HG02571 (cell line): ENCODE results near the gene CDH13.

Experiments used
- ATAC-seq: cut with Tn5 transposase; IDR thresholded peaks from one replicate; pipeline ENCODE4 v1.9.1; 2021; ENCODE audit warnings: mild to moderate bottlenecking, moderate library complexity; ENCODE audit not compliant: unreplicated experiment

CDH13 gene

DNA sequence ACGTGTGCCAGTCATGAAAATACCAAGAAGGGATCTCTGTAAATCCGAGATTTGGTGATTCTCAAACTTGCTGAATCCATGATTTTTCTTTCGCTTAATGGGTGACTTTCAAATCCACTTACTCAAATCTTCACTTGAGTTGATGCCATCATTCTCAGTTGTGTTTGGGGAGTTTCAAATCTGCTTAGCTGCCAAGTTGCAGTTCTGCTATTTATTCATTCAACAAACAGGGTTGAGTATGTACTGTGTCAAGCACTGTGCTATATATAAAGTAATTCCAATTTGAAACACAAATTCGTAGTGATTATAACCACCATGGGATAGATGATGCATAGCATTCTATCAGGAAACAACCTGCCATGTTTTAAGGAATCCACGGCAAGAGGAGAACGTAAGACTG is 394.3 kb downstream of the CDH13 start:
- no peak for ATAC-seq

DNA sequence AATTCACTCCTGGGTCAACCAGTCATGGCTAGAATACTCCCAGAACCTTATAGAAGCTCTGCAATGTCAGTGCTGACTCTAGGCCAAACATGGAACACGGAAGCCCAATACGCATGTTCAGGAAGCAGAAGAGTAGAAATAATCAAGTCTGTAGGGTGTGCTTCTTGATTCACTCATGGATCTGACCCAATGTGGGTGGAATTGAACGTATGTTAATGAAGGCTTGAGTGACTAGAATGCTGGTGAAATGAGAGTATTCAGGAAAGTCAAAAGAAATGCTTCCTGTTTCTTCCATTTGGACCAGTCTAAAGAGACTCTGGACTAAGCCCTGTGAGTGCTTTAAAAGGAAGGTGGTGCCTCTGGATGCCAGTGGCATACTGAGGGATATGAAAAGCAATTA is 395.0 kb downstream of the CDH13 start:
- ATAC-seq = no peak

DNA sequence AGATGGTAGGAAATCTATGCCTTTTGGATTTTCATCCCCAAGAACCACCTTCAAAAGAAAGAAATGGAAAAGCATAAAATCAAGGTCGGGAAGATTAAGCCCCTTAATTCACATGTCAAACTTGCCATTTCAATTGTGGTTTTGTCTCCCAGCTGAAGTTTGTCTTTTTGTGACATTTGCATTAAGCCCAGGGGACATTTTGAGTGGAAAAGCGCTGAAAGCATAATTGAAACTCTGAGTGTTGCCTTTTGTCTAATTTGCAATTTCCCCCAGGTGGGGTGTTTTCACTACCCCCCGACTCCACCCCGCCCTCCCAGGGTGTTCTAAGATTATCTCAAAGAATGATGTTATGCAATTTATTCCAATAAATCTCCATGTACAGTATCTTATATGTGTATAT is 396.2 kb downstream of the CDH13 start:
- no peak for ATAC-seq

DNA sequence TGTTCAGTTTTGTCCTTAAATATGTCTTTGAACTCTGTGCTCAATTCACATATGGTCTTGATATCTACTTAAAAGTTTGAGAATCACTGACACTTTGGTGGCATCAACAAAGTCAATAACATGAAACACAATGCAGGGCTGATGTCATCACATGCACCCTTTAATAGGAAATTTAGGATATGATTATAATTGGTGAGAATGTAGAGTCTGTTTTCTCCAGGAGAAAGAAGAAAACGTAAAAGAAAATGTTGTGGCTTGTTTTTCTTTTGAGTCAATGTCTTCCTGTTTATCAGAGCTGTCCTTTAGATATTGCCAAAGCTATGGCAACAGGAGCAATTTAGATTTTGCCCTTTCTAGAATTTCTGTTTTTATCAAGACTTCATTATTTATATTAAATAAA is 396.9 kb downstream of the CDH13 start:
- ATAC-seq = no peak

DNA sequence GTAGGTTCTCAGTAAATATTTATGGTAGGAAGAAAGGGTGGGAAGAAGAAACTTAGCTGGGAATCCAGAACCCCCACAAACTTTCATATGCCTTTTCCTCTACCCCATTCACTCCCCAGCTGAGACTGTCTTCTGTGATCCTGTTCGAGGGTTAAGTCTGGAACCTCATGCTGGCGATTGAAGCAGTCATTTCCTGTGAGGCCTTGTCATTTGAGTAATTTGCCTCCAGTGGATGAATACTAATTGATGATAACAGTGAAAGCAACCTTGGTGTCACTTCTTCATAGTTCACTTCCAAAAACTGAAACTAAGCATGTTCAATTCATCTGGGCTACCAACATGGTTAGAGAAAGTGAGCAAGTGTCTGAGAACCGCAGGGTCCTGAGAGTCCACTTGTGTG is 401.2 kb downstream of the CDH13 start:
- ATAC-seq = no peak

DNA sequence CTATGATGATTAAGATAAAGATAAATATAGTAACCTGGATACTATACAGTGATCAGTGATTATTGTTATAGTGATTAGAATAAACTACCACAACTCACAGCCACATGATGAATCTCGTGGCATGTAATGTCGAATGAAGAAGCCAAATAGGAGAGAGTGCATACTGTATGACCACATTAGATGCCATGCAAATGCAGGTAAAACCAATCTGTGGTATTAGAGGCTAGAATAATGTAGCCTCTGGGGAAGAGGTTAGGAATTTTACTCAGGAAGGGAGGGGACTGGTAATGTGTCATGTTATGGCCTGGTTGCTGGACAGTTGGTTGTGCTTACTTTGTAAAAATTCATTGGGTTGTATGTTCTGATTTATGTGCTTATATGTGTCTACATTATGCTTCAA is 402.7 kb downstream of the CDH13 start:
- ATAC-seq = no peak

DNA sequence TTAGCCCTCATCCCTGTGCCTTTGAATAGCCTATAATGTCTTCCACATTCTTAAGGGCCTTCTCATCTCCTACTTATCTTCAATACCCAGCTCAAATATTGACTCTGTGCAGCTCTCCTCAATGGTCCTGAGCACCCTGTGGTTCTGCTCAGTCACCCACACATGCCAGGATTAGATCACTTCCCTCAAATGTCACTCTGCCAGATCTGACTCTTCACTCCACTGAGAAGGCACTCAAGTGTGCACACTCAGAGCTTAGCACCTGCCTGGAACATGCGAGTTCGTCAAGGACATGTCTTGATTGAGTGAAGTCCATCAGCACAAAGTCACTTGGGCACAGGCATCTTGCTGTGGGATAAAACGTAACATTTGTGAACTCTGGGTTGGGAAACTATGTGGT is 404.8 kb downstream of the CDH13 start:
- ATAC-seq = no peak

DNA sequence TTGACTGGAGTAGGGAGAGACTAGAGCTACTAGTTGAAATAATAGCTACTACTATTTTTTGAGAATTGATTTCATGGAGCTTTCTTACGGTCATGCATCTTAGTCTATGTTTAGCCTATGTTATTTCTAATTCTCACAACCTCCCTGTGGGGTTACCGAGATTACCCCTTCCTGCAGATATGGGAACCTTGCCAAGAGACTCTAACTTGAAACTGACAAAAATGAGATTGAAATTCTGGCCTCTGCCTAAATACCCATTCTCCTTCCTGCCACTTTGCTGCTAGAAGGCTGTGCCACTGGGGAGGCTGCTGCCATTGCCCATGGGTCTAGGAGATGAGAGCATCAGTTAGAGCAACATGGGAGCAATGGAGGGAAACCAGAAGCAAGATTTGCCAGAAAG is 410.3 kb downstream of the CDH13 start:
- no peak for ATAC-seq

DNA sequence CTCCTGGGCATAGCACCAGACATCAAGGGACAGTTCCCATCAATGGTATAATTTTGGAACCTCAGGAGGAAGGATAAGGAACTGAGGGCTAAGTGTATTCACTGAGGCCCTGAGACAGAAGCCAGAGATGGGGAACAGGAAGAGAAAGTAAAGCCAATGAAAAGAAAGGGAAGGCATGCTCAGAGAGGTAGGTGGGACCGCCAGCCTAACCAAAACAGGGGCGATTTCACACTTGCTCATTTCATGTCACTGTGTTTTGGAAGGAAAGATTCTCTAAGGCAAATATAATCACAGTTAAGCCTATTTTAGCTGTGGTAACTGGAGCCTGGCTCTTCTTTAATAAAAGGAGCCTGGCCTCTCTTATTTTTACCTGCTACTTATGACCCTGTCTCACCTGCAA is 411.1 kb downstream of the CDH13 start:
- no peak for ATAC-seq

DNA sequence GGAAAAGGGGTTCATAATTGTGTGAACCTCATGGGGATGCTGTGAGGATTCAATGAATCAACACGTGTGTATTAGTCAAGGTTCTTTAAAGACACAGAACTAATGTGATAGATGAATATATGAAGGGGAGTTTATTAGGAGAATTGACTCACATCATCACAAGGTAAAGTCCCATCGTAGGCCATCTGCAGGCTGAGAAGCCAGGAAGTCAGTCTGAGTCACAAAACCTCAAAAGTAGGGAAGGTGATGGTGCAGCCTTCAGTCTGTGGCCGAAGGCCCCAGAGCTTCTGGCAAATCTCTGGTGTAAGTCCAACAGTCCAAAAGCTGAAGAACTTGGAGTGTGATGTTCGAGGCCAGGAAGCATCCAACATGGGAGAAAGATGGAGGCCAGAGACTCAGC is 413.4 kb downstream of the CDH13 start:
- ATAC-seq = no peak

DNA sequence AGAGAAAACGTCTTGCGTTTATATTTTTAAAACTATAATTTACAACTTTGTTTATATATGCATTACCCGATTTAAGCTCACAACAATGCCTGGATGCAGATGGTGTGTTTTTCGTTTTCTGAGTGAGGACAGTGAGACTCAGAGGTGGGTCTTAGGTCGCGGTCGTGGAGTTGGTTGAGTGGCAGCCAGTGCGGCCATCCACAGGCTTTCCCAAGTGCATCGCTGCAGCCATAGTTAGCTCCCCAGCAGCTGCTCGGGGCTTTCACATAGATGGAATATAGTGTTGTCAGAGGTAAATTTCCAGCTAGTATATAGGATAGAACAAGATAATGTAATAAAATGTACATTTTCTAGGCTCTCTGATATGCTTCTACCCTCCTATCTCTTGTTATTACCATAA is 417.8 kb downstream of the CDH13 start:
- no peak for ATAC-seq

DNA sequence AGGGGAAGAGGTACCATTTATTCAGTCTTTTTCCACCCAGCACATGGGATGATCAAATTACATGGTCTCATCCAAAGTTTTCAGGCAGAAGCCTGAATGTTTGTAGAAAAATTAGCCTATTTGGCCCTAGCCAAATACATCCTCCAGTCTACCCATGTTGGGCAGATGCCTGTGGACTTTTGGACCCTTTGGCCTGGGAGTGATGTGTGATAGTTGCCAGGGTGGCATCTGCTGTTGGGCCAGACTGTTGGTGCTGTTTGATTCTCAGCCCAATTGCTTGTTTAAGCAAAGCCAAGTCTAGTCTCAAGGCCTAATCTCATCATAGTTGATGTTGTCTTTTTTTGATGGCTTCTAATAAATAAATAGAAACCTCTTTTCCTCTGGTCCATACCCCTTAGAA is 419.0 kb downstream of the CDH13 start:
- ATAC-seq = no peak

DNA sequence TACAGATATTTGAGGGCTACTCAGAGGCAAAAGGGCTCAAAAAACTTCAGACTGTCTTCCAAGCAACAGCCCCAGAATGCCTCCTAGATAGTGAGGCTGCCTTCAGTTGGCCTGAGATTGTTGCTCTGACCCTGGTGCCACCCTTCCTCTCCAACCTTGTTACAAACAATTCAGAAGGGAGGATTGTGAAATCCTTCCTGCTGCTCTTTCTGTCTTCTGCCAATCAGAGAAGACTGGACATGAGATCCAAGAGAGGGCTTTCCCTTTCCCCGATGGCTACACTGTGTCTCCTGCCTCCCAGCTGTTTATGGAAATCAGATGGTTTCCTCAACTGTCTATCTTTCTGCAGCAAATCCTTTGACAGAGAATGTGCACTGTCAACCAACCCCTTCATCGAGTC is 419.9 kb downstream of the CDH13 start:
- ATAC-seq = no peak

DNA sequence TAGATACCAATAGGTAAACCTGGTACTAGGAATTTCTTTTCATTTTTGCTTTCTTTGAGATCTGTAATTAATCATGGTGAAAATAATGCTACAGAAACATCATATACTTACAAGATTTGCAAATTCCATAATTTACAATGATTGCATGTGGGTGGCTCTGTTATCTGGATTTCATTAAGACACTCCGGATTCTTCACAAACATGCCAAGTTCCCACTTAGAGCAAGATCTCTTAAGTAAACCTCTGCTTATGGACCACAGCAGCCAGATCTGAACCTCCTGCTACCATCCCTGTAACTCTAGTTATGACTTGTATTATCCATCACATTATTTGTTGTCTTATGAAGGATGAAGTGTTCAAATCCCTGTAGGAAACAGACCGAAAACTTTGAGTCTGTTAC is 424.7 kb downstream of the CDH13 start:
- no peak for ATAC-seq

DNA sequence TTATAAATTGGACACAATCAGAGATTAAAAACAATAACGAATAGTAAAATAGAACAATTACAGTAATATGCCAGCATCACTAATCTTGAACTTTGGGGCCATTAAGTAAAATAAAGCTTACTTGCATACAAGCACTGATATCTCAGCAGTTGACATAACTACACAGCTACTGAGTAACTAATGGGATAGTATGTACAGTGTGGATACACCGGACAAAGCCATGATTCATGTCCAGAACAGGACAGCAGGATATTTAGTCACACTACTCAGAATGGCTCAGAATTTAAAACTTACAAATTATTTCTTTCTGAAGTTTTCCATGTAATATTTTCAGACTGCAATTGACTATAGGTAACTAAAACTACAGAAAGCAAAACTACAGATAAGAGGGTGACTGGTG is 427.5 kb downstream of the CDH13 start:
- no peak for ATAC-seq

DNA sequence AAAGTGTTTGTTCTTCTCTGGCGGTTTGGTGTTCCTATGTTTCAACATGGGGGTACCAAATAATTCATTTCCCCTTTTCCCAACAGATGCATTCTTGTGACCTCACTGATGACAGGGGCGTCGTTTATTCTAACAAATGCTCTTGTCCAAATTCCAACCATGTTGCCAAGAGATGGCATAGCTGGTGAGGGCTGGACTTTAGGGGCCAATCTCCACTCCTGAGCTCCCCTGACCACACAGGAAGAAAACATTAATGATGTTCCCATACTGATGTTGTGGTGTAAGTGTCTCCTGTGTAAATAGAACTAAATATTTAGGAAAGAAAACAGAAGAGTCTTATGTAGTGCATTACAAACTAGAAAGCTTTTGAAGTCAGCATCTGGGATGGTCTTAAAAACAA is 431.6 kb downstream of the CDH13 start:
- no peak for ATAC-seq

DNA sequence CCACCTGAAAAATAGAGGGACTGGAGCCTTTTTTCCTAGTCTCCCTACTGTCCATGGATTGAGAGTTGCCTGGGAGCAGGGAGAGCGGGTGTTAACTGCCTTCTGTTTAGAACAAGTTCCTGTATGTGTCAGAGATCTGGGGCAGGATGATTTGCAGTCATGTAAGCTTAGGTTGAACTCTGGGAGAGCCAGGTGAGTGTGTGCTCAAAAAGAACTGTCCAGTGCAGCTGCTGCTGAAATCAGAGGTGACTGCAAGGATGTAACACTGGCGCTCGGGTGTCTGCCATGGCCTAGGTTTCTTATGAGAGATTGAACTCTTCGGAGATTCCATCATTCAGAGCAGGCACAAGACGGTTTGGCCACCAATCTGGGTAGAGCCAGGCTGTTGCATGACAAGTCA is 432.5 kb downstream of the CDH13 start:
- ATAC-seq = no peak

DNA sequence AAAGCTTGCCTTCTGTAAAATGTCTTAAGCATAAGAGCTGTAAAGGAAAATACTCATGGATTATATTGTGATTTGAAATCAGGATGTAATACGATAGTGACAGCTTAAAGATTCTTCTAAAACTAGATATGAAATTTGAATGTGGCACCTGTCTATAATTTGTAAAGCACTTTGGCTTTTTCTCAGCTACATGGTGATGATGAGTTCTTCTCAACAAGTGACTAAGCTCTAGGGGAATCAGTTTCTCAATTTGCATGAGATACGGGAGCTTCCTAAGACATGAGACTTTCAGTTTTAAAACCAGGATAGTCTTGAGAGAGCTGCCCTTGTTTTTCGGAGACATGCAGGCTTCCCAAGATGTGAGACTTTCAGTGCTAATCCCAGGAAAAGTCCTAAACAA is 439.2 kb downstream of the CDH13 start:
- no peak for ATAC-seq

DNA sequence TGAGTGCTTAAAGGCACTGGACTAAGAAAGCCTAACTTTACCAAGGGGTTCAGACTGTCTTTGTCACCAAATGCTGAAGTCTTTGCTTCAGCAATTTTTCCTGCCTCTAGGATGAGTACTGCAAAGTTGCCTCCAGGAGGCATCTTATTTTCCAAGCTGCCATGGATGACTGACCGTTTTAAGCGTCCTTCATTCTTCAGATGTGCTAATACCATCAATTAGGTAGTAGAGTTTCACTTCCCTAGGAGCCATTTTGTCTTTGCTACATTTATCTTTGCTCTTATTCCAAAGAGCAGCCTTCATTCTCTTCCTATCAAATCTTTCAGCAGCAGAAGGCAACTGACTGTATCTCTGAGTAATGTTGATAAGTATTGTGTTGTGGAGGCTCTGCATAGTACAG is 440.1 kb downstream of the CDH13 start:
- ATAC-seq = no peak

DNA sequence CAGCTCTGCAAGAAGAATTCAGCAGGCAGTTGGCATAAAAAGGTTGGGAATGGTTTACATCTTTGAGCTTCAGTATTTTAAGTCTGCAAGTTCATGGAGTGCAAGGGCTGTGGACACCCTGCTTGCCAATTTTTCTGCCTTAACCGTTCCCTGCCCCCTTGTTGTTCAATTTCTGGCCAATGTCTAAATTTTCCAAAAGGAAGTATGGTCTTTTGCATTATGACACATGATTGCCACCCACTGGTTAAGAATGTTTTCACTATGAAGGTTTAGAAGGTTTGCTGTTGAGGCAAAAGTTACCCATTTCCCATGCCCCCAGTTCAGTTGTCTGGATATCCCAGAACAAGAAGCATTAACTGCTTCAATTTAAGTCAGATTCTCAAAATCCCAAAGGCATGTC is 441.9 kb downstream of the CDH13 start:
- ATAC-seq = no peak

DNA sequence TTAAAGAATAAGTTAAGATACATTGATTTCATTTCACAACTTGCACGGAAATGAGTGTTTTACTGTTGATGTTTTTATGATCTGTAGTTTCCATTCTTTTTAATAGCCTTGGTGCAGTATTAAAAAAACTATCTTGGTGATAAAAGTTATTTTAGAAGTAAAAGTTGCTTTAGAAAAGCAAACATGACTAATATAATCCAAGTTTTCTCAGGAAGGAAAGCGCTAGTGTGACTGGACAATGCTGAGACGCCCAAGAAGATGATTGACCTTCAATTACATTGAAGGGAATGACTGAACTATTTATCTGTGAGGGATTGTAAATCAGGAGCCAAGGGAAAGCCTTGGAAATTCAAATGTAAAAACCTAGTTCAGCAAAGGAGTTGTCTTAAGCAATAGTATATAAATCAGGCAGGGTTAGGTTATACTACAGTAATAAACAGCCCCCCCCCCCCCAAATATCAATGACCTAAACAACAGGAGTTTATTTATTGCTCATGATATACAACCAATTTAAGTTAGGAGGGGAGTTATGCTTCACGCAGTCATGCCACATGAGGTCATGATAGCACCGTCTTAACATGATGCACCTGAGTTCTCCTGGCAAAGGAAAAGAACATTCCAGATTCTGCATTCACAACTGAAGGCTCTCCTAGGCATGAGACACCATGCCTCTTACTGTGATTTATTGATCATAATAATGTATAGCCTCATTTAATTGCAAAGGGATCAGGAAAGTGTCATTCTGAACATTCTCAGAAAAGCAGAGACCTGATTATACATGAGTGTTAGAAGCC is 443.8 kb downstream of the CDH13 start:
- ATAC-seq = no peak

DNA sequence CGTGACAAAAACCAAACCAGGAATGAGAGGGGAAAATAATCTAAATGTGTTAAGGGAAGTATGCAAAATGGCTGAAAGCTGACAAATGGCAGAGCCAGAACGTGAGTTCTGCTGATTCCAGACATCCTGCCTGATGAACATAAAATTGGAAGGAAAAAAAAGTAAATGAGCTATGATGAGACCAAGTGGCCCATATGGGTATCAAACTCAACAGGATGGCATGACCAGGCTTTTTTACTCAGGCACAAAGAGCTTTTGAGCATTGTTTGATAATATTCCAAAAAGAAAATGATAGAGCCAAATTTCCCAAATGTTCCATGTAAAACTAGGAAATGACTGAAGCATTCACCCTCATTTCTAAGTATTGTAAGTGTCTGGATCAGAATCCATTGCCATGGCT is 449.2 kb downstream of the CDH13 start:
- ATAC-seq = no peak

DNA sequence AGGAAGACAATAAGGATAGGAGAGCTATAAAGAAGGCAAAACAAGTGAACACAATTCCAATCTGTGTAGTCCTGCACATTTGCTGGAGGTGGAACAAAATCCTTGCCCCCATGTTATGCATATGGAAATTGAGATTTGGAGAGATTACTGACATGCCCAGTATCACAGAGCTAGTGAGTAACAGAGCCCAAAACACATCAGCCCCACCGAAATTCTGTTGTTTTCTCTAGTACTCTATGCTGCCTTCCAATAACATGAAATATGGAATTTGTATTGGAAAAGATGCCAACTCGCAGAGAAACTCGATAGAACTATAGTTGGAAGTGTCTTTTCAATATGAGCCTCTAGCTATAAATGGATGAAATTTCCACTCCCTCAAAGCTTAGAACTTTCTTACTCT is 456.6 kb downstream of the CDH13 start:
- no peak for ATAC-seq
